HFF-Myc (cell line): Measurements from ENCODE around the gene PLXNA1.

ENCODE experiments used
- DNase-seq: peaks from one replicate; pipeline ENCODE4 v3.0.0-alpha.2; 2011; ENCODE audit warnings: low read depth; ENCODE audit errors: extremely low read depth
- H3K4me3 ChIP-seq: replicated peaks from 2 replicates; pipeline ENCODE4 v1.5.1; 2011; ENCODE audit warnings: low read depth, mild to moderate bottlenecking, control low read depth, low read length
- TF ChIP-seq, protein P1 (sequence below): IDR thresholded peaks from 2 replicates; pipeline ENCODE4 v1.5.1; 2012; ENCODE audit warnings: mild to moderate bottlenecking, low read depth, low read length, control low read depth; ENCODE audit errors: missing control alignments

The PLXNA1 gene

DNA sequence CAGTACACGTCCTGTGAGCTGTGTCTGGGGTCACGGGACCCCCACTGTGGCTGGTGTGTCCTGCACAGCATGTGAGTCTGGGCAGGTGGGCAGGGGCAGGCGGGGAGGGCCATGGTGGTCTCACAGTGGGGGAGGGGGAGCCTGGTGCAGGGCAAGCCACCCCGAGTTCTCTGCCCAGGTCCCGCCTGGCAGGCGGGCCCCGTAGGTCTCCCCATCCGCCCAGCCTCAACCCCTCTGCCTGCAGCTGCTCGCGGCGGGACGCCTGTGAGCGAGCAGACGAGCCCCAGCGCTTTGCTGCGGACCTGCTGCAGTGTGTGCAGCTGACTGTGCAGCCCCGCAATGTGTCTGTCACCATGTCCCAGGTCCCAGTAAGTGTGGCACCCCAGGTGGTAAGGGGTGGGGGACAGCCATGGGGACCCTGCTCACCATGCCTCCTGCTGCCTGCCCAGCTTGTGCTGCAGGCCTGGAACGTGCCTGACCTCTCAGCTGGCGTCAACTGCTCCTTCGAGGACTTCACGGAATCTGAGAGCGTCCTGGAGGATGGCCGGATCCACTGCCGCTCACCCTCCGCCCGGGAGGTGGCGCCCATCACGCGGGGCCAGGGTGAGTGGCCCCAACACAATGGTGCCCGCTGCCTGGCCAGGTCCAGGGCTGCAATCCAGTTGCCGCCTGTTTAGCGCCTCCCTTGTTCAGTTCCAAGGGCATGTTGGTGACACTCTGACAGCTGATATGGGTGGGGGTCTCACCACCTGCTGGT, 21.9 kb downstream of the PLXNA1 start:
- no peak for DNase-seq
- TF ChIP-seq, protein P1, sequence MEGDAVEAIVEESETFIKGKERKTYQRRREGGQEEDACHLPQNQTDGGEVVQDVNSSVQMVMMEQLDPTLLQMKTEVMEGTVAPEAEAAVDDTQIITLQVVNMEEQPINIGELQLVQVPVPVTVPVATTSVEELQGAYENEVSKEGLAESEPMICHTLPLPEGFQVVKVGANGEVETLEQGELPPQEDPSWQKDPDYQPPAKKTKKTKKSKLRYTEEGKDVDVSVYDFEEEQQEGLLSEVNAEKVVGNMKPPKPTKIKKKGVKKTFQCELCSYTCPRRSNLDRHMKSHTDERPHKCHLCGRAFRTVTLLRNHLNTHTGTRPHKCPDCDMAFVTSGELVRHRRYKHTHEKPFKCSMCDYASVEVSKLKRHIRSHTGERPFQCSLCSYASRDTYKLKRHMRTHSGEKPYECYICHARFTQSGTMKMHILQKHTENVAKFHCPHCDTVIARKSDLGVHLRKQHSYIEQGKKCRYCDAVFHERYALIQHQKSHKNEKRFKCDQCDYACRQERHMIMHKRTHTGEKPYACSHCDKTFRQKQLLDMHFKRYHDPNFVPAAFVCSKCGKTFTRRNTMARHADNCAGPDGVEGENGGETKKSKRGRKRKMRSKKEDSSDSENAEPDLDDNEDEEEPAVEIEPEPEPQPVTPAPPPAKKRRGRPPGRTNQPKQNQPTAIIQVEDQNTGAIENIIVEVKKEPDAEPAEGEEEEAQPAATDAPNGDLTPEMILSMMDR, result no peak
- H3K4me3 ChIP-seq, result no peak overlapping the region

DNA sequence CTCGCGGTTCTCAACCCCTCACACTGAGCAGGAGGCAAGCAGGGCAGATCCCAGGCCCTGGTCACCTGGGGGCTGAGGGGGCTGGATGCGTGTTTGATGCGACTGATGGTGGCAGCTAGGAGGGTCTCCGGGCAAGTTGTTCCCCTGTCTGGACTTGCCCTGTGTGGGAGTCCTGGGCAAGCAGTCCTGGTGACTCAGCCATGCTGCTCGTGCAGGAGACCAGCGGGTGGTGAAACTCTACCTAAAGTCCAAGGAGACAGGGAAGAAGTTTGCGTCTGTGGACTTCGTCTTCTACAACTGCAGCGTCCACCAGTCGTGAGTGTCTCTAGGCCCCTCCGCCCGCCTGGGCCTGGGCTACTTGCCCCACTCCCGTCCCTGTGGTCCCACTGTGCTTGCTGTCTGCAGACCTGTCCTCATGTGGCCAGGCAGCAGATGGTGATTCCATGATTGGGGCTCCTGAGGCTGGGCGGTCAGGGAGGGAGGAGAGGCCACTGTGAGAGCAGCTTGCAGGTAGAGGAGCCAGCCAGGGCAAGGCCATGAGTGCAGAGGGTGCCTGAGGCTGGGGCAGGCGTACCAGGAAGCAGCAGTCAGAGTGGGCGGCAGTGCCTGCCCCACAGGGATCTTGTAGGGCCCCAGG, 23.1 kb downstream of the PLXNA1 start:
- DNase-seq, result no peak
- H3K4me3 ChIP-seq, result no peak overlapping the region
- TF ChIP-seq, protein P1, result no peak

DNA sequence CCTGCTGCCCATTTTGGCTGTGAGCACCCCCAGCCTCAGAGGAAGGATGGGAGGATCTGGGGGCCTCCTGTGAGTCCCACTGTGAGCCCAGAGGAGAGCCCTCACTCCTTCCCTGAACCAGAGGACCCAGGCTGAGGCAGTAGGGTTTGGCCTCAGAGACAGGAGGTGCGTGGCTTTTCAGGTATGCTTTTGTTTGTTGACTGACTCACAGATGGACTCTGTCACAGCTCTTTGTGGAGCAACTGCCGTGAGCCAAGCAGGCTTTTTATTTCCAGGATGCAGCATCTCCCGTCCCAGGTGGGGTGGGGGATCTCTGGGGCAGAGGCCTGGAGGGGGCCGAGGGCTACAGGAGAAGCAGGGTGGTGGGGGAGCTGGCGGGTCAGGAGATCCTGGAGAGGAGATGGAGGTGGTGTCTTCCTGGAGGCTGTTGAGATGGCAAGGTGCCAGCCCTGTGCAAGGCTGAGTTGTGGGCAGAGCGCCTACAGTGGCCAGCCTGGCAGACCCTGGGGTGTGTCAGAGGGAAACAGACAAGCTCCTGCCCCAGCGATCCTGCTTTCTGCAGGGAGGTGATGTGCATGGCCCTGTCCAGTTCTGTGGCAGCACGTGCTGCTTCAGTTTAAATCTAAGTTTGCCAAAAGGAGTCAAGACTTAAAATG, 24.0 kb downstream of the PLXNA1 start:
- TF ChIP-seq, protein P1, result no peak
- H3K4me3 ChIP-seq, result no peak overlapping the region
- no peak for DNase-seq

DNA sequence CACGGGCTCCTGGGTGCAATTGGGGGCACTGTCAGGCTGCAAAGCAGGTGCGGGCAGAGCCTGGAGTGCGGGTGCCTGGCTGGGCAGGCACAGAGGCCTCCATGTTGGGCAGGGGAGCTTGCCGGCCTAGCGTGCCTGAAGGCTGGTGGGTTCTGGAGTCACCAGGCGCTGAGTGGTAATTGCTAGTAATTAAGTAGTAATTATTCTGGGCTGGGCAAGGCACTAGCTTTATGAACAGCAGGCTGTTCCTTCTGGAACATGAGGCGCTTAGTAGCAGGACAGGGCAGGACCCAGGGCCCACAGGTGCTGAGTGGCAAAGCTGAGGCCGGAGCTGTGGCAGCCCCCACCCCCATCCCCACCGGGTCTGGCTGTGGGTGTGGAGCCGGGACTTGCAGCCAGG, 25.3 kb downstream of the PLXNA1 start:
- no peak for DNase-seq
- H3K4me3 ChIP-seq, result no peak overlapping the region
- TF ChIP-seq, protein P1, result no peak

DNA sequence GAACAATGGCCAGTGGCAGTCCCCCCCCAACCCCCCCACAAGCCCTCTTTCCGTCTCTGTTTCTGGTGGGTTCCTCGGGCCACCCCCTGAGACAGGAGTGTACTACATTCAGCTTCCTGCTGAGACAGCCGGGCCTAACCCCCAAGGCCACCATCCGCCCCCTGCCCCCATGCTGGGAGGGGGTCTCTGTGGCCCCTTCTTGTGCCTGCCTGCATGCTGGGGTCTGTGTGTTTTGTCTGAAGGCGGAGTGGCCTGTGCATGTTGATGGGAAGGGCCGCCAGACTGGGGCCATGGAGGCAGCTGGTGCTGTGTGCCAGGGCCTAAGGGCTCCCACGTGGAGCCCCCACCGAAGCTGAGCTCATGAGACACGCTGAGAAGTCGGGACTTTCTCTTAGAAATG, 26.6 kb downstream of the PLXNA1 start:
- TF ChIP-seq, protein P1, result no peak
- no peak for DNase-seq

DNA sequence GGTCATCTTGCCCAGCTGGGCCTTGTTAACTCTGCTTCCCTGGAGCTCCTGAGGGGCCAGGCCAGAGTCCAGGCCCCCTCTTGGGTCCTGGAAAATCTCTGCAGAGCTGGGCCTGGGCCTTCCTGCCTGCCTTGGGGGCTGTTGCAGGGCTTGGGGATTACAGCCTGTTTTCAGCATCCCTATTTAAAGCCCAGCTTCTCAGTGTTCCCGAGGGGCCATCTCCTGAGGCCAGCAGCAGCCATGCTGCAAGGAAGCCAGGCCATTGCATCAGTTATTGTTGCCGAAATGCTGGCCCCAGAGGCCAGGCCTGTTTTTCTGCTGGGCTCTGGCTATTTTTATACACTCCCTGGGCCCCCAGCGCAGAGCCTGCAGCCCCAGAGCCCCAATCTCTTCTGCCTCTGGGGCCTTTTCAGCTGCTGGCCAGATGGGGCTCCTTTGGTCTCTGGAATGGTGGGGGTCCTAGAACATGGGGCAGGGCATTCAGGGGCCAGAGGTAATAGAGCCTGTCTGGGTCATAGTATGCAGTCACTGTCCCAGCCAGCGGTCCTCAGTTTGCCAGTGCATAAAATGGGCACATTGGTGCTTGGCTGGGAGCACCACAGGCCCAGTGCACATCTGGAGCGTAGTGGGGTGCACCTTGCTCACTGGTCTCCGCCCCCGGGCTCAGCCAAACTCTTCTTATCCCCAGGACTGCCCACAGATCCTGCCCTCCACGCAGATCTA, 28.5 kb downstream of the PLXNA1 start:
- TF ChIP-seq, protein P1, result no peak
- DNase-seq, result no peak
- no peak overlapping the region for H3K4me3 ChIP-seq

More for the DNA sequence above, 26.6 kb downstream of the PLXNA1 start:
- H3K4me3 ChIP-seq, result no peak overlapping the region
